ENCODE measurements around the gene HYAL4.

HYAL4 gene

DNA sequence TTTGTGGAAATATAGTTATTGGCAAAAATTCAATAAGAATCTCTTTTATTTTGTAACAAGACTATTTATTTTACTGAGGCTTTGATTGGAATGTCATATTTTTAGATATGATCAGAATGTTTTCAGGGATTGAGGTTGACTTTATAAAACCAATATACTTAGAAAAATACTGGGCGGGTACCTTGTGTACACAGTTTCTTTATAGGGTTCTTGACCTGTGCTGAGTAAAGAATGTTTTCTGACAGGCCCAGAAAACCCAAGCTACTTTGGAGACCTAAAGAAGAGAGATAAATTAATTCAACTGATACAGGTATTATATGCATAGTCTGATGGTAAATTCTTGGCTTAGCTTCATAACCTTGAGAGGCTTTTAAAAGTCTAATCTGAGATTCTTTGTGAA is 56.1 kb downstream of the HYAL4 start:
- no peak for DNase-seq (ENCODE audit: low read depth in 3 of 3)

- no peak for DNase-seq (ENCODE audit: low read depth in 3 of 3)
These were observed 60.7 kb downstream of the HYAL4 start for GRCh38 chr7:123905714-123906113.

DNA sequence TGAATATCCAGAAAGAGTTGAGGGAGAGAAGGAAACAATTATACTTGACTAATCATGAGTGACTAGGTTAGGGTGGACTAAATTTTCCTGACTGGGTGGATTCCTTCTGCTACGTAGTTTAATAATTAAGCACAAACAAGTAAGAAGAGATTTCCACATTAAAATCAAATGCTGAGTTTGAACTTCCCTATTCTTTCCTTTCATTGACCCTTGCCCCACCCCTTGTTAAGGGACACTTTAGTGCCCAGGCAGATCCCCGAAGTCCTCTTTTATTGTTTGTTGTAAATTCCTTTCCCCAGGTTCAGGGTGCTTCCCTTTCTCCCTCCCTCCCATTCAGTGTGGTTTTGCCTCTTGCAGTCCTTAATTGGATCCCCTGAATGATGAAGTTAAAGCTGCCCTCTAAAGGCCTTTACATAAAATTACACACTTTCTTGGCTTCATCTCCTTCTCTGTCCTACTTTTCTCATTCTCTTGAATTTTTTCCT is 71.3 kb downstream of the HYAL4 start:
- DNase-seq (ENCODE audit: low read depth in 3 of 3): no peak

DNA sequence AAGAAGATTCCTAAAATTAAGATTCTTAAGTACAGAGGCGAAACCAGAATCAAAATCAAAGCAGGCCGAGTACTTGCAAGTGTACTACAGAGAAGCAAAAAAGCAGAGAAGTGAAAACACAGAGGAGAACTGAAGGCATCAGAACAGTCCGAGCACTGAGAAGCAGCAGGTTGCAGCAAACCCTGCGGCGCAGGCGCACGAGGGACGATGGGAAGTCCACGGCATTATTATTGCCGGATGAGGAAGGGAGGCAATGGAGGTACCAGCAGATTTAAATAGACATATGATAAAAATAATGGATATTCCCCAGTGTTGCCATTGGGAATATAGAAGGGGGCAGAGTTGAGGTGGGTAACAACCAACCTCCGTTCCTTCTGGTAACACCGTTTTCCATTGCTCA is 72.9 kb downstream of the HYAL4 start:
- DNase-seq (ENCODE audit: low read depth in 3 of 3): no peak

GRCh38 chr7:123918309-123918708 is 73.3 kb downstream of the HYAL4 start:
- DNase-seq (ENCODE audit: low read depth in 3 of 3): no peak

GRCh38 chr7:123923599-123923998 is 78.6 kb downstream of the HYAL4 start:
- no peak for DNase-seq (ENCODE audit: low read depth in 3 of 3)

DNA sequence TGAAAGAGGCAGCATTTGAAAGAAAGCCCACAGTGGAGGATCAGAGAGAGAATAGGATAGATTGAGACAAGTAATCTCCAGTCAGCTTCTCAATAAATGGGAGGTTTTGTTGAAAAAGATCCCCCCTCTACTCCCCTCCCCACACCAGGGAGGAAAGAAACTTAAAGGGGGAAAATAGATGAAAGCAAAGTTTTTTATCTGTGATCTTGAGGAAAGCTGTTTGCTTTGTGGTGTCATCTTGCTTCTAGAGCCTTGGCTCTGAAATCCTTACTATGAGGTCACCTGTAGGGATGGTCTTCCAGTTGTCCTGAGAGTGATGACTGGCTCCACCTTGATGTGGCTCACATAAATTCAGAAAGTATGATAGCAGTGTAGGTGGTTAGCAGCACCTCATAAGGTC is 80.0 kb downstream of the HYAL4 start, which contains the start of gene SPAM1:
Gene SPAM1, plus strand, starts transcription at position 301 of the 400 bp plus-strand sequence. CDS start 28,330 bp downstream, outside the sequence.
- DNase-seq (ENCODE audit: low read depth in 3 of 3): no peak
